Body of pancreas (tissue), 4 donors: Measurements from ENCODE around the gene RASAL1. TPM values are rescaled to one million over a fixed set of nuclear protein-coding genes. Genes with fewer than 3 reads are reported as not detected.

Experiments used
- ATAC-seq: fragments of 150-250 bp; one replicate; pipeline ENCODE4 v1.9.1; 2016
- DNase-seq, 4 donors: peaks; one replicate each; pipeline ENCODE4 v3.0.0-alpha.2; 2019
- H3K27ac ChIP-seq, 4 donors: fragments of 200-600 bp; sonication (generic); 1 replicate in 3 of 4; 2 replicates in 1 of 4; pipeline versions ENCODE4 v1.5.1 to v1.6.1; 2016 to 2019; ENCODE audit warnings: mild to moderate bottlenecking in 1 of 4, mixed read lengths in 1 of 4, moderate library complexity in 1 of 4
- H3K27me3 ChIP-seq, 2 donors: fragments of 200-600 bp; sonication (generic); one replicate each; pipeline ENCODE4 v1.6.0; 2016; ENCODE audit warnings: mild to moderate bottlenecking in 1 of 2
- H3K36me3 ChIP-seq, 2 donors: fragments of 200-600 bp; sonication (generic); replicated peaks in 1 of 2; 2 replicates each; pipeline ENCODE4 v1.5.1; 2016; ENCODE audit warnings: low read depth in 2 of 2; ENCODE audit not compliant: insufficient read depth in 1 of 2
- H3K4me1 ChIP-seq: fragments of 200-600 bp; sonication (generic); one replicate; pipeline ENCODE4 v1.6.0; 2016
- H3K4me3 ChIP-seq, 2 donors: fragments of 200-600 bp; sonication (generic); 1 replicate in 1 of 2; 2 replicates in 1 of 2; pipeline ENCODE4 v1.5.1; 2016 to 2019
- H3K9me3 ChIP-seq, 3 donors: fragments of 200-600 bp; sonication (generic); 1 replicate in 2 of 3; 2 replicates in 1 of 3; pipeline ENCODE4 v1.5.1; 2016
- POLR2A ChIP-seq, 3 donors: fragments of 450-650 bp; IDR thresholded peaks; one replicate each; pipeline ENCODE4 v1.6.1; 2016; ENCODE audit warnings: antibody characterized with exemption in 3 of 3, mild to moderate bottlenecking in 2 of 3
- whole genome bisulfite sequencing, 2 donors: methylation state at CpG; one replicate each; pipeline ENCODE4 v1.1.5; 2017; 5-methylcytosine and 5-hydroxymethylcytosine counted together
- intact Hi-C: fragments of 100-400 bp; cut with DNase I; formaldehyde crosslinking; loops from one replicate; pipeline ENCODE4 v1.15.1; 2023
- total RNA-seq, 2 donors: library from RNA; depleted of rRNA; stranded (reverse); fragments of >200 nt; gene quantifications; one replicate each; pipeline ENCODE4 v1.1.0, GENCODE V29; 2016
- TF ChIP-seq, protein P1 (sequence below), 7 experiments: fragments of 450-650 bp in 4 of 7; fragments of 200-600 bp in 3 of 7; sonication (generic) in 3 of 7; IDR thresholded peaks; one replicate each; pipeline ENCODE4 v1.5.1; 2016 to 2019; ENCODE audit warnings: antibody characterized with exemption in 7 of 7

Gene RASAL1
- total RNA-seq, 2 donors from 2014 or later, result 0.66 to 2.1 TPM

DNA sequence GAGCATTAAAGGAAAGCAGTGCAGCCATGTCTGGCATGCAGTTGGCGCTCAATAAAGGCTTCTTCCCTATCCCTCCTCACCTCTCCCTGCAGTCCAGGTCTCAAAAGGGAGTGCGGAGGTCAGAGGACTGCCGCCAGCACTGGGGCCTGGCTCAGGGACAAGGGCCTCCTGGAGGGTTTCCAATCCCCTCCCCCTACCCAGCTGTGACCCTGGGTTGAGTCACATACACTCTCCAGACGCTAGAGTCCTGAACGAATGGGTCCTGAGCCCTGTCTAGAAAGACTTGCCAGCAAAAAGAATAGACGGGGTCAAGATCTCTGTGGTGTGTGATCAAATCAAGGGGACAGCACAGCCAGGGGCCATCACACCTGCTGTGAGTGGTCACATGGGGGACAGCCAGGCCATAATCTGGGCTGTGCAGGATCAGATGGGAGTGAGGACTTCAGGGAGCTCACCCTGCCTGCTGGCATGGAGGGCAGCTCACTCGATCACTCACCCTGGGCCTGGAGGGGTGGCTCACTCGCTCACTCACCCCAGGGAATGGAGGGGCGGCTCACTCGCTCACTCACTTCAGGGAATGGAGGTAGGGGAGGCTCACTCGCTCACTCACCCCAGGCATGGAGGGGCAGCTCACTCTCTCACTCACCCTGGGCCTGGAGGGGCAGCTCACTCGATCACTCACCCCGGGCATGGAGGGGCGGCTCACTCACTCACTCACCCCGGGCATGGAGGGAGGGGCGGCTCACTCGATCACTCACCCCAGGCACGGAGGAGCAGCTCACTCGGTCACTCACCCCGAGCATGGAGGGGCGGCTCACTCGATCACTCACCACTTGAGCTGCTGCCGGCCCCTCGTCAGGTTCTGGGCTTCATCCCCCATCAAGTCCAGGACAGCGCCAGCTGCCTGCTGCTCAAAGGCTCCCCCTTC is 26.8 kb upstream of the RASAL1 start:
- TF ChIP-seq, protein P1, sequence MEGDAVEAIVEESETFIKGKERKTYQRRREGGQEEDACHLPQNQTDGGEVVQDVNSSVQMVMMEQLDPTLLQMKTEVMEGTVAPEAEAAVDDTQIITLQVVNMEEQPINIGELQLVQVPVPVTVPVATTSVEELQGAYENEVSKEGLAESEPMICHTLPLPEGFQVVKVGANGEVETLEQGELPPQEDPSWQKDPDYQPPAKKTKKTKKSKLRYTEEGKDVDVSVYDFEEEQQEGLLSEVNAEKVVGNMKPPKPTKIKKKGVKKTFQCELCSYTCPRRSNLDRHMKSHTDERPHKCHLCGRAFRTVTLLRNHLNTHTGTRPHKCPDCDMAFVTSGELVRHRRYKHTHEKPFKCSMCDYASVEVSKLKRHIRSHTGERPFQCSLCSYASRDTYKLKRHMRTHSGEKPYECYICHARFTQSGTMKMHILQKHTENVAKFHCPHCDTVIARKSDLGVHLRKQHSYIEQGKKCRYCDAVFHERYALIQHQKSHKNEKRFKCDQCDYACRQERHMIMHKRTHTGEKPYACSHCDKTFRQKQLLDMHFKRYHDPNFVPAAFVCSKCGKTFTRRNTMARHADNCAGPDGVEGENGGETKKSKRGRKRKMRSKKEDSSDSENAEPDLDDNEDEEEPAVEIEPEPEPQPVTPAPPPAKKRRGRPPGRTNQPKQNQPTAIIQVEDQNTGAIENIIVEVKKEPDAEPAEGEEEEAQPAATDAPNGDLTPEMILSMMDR (IDR thresholded peaks at IDR 0.05), result peak in 1 of 7 experiments; percentile 7
- no peak for TF ChIP-seq POLR2A (IDR thresholded peaks at IDR 0.05)
- Histone ChIP-seq H3K36me3 (peaks cover 29 to 35% of the 10 kb centered on the region in 2 donors), H3K4me3 (no peak overlapping the region), H3K27ac (no peak overlapping the region), H3K27me3 (no peaks in the 10 kb centered on the region), H3K9me3 (no peaks in the 10 kb centered on the region), H3K4me1 (peaks cover 14% of the 10 kb centered on the region)
- DNase-seq (peak; percentile 68 to 86 (median 75)), ATAC-seq (peak; percentile 70)
- intact Hi-C loops, result no loop called here
- 78 to 80% methylated on average over 13 to 25 of the region's 25 CpGs for WGBS, 2 donors

DNA sequence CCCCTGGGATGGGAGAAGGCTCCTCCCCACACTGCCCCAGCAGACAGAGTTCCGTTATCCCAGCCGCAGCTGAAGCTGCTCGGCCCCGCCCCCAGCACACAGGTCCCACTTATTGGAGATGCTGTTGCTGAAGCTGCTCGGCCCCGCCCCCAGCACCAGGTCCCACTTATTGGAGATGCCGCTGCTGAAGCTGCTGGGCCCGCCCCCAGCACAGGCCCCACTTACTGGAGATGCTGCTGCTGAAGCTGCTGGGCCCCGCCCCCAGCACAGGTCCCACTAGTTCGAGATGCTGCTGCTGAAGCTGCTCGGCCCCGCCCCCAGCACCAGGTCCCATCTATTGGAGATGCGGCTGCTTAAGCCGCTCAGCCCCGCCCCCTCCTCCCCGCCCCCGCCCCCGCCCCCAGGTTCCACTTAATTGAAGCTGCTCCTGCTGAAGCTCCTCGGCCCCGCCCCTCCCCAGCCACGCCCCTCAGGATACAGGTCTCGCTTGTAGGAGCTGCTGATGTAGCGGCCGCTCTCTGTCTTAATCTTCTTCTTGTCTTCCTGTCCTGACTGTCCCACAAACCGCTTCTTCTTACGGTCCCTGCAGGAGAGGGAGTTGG is 26.0 kb upstream of the RASAL1 start:
- Histone ChIP-seq H3K9me3 (no peaks in the 10 kb centered on the region), H3K4me1 (peaks cover 14% of the 10 kb centered on the region), H3K27me3 (no peaks in the 10 kb centered on the region), H3K4me3 (no peak overlapping the region), H3K36me3 (peaks cover 29 to 35% of the 10 kb centered on the region in 2 donors), H3K27ac (no peak overlapping the region)
- ATAC-seq (no peak), DNase-seq (no peak)
- WGBS, 2 donors, result 81 to 84% methylated on average over 12 to 25 of the region's 26 CpGs
- TF ChIP-seq, protein P1 (IDR thresholded peaks at IDR 0.05), result no peak
- no peak for TF ChIP-seq POLR2A (IDR thresholded peaks at IDR 0.05)
- intact Hi-C loops, result no loop called here

DNA sequence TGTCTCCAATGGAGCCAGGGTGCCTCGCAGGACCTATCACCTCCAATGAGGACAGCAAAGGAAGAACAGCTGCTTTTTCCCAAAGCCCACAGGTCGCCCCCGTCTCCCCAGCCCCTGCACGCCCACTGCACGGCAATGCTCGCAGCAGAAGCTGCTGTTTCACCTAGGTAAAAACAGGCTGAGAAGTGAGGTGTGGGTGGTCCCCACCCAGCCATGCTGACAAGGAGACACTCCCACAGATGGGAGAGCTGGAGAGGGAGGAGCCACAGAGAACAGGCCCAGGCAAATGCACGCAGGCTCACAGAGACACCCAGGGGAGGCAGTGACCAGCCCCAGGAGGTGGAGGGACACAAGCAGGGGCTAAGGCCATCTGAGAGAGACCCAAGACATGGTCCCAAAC is 24.4 kb upstream of the RASAL1 start:
- TF ChIP-seq POLR2A (IDR thresholded peaks at IDR 0.05), result no peak
- TF ChIP-seq, protein P1 (IDR thresholded peaks at IDR 0.05), result no peak
- WGBS, 2 donors, result 89 to 94% methylated on average over 5 to 7 of the region's 7 CpGs
- no peak overlapping the region for H3K27ac ChIP-seq
- no peaks in the 10 kb centered on the region for H3K27me3 ChIP-seq
- peaks cover 14% of the 10 kb centered on the region for H3K4me1 ChIP-seq
- peaks cover 19 to 26% of the 10 kb centered on the region in 2 donors for H3K36me3 ChIP-seq
- intact Hi-C loops, result loop anchor here (5.0 kb wide), 1 partner anchor 108 kb away; no protein-coding TSS in a partner anchor
- H3K9me3 ChIP-seq, result no peaks in the 10 kb centered on the region
- ATAC-seq (no peak), DNase-seq (no peak)
- H3K4me3 ChIP-seq, result no peak overlapping the region

DNA sequence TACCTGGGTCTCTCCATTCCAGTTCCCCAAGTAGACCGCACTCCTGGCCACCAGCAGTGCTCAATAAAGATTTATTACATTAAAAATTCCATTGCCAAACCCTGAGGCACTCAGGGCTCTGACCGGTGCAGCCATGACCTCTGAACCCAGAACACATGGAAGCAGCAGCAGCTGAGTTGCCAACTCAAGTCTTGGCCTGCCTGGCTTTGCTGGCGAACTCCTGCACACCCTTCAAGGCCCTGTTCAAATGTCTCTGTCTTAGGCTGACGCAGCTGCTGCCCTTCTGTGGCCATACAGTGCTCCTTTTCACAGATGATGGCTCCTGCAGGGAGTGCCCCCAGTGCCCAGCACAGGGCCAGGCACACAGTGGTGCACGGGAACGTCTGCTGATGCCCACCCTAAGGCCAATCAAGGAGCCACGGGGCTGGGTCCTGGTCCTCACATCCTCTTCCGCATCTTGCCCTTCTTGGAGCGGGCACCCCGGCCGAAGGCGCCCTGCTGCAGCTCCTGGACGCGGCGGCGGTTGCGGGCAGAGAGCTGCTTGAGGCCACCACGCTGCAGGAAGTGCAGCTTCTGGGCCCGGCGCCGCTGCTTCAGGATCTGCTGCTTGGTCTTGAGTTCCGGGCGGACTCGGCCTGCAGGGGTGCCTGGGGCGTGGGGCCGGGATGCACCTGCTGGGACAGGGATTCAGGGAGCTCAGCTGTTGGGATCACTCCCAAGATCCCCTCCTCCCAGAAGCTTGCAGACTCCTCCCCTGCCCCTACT is 23.1 kb upstream of the RASAL1 start:
- peaks cover 26% of the 10 kb centered on the region for H3K4me1 ChIP-seq
- peaks cover 0 to 3% of the 10 kb centered on the region in 2 donors for H3K27me3 ChIP-seq
- TF ChIP-seq, protein P1 (IDR thresholded peaks at IDR 0.05), result no peak
- no peak for TF ChIP-seq POLR2A (IDR thresholded peaks at IDR 0.05)
- H3K9me3 ChIP-seq, result no peaks in the 10 kb centered on the region
- no peak for DNase-seq
- no peak overlapping the region for H3K27ac ChIP-seq
- intact Hi-C loops, result loop anchor here (5.0 kb wide), 1 partner anchor 106 kb away; no protein-coding TSS in a partner anchor
- peaks cover 16 to 24% of the 10 kb centered on the region in 2 donors for H3K36me3 ChIP-seq
- H3K4me3 ChIP-seq, result no peak overlapping the region
- 88 to 95% methylated on average over 4 to 26 of the region's 26 CpGs for WGBS, 2 donors
- no peak for ATAC-seq
